ENCODE data around the gene ZBTB20.
"Not testable (repeated sequence)": the region's sequence is repeated elsewhere in the genome, so short reads cannot be mapped to it uniquely, and the experiment has no call there.

Gene ZBTB20

DNA sequence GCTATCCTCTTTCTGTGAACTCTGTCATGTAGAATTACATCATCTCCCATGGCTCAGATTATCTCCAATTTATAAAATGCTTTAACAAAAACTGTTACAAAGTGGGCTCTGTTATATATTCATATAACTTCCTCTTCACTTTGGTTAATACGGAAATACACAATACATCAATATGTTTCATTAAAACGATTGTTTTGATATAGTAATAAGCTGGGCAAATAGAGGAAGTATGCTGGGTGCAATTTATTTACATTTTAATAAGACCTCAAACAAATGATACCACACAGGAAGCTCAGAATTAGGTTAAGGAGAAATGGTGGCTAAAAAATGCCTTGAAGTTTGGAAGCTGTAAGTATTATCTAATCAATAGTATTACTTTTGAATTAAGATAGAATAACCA, 331.0 kb downstream of the ZBTB20 start:
- no peak for DNase-seq

DNA sequence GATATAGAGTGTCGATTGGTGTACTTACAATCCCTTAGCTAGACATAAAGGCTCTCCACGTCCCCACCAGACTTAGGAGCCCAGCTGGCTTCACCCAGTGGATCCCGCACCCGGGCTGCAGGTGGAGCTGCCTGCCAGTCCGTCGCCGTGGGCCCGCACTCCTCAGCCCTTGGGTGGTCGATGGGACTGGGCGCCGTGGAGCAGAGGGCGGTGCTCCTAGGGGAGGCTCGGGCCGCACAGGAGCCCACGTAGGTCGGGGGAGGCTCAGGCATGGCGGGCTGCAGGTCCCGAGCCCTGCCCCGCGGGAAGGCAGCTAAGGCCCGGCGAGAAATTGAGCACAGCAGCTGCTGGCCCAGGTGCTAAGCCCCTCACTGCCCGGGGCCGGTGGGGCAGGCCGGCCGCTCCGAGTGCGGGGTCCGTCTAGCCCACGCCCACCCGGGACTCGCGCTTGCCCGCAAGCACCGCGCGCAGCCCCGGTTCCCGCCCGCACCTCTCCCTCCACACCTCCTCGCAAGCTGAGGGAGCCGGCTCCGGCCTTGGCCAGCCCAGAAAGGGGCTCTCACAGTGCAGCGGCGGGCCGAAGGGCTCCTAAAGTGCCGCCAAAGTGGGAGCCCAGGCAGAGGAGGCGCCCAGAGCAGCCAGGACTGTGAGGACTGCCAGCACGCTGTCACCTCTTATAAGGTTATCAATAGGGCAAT, 334.4 kb downstream of the ZBTB20 start:
- DNase-seq, result not testable (repeated sequence)

GRCh38 chr3:114809668-114810413, 337.2 kb downstream of the ZBTB20 start:
- DNase-seq, result no peak

GRCh38 chr3:114804099-114804498, 343.0 kb downstream of the ZBTB20 start:
- no peak for DNase-seq

DNA sequence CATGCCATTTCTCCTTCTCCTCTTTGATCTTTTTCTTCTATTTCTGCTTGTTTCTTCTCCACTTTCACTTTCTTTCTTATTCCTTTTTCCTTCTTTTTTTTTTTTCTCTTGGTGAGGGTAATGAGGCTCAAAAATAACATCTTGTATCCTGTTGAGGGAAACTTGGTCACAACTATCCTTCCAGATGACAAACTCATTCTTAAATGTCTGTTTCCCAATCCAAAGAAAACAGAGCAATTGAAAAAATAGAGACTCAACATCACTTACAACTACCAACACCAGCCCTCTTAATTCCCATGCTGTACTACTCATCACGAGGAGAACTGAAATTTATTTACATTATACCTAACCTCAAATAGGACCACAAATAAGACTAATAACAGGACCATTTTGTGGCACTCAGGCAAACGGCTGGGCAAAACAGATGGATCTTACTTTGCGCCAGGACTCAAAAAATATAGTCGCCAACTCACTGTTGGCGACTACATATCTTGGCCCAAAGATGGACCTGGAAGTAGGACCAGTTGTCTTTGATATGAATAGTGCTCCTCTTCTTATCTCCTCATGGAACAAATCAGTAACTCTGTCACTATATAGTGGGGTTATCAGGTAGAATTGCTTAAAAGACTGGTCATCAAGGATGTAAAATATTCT, 343.9 kb downstream of the ZBTB20 start:
- DNase-seq, result no peak

- no peak for DNase-seq
These were observed 346.6 kb downstream of the ZBTB20 start for GRCh38 chr3:114800272-114801031.

DNA sequence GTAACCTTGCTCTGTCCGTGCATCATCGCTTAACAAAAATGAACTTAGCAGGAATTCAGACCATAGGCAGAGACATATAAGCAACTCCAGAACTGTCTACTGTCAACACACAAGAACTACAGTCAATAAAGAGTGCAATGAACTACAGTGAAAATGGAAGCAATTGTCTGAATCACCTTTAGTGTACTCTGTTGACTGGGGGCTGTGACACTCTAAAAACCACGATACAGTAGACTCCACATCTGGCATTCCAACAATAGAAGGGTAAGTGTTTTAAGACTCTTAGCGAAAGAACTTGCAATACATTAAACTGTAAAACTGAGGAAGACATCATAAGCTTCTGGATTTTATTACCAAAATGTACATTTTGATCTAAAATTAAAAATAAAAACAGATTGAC, 347.3 kb downstream of the ZBTB20 start:
- DNase-seq, result no peak

- DNase-seq, result no peak
These were observed 350.3 kb downstream of the ZBTB20 start for GRCh38 chr3:114796796-114797195.

DNA sequence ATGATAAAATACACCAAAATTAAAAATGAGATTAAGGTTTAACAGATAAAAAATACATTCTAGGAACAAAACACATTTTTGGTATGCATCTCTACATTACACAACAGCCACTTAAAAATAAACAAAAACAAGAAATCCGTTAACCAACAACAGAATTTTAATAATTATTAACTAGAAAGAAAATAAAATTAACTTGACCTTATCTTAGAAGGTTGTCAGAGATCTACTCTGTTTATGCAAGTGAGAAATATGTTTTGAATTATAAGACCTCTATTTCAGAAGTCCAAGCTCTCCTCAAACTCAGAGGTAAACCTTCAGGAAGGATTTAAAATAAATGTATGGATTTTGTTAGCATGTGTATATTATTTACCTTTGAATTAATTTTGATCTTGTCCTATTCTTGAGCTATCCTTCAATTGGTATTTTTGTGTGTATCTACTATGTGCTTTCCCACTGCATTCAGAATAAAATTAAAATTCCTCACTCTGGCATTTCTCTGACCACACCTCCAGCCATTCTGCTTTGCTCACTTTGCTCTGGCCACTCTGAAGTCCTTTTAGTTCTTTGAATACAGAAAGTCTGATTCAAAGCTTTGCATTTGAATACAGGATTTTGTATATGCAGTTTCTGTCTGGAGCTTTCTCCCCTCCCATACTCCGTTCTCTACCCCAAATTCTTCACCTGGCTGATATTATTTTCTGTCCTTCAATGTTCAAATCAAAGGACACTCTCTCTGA, 352.0 kb downstream of the ZBTB20 start:
- DNase-seq, result no peak

- DNase-seq, result no peak
These were observed 354.7 kb downstream of the ZBTB20 start for GRCh38 chr3:114792159-114792918.

- no peak for DNase-seq
These were observed 356.3 kb downstream of the ZBTB20 start for GRCh38 chr3:114790752-114791151.

GRCh38 chr3:114789803-114790202, 357.3 kb downstream of the ZBTB20 start:
- no peak for DNase-seq

DNA sequence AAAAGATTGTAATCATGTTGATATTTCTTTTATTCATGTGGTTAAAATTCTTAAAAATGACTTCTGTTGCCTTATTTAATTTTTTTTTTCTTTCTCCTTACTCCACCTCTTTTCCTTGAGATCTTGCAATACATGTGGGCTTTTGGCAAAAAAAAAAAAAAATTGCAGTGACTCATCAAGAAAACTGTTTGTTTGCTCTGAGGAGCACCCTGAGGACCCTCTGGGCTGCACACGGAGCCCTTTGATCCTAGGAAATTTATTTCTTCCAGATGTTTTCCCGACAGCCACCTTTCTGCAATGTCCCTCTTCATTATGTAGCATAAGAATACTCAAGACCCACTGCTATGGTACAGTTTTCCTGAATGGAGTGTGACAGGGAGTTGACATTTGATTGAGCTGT, 371.7 kb downstream of the ZBTB20 start:
- DNase-seq, result no peak

- DNase-seq, result no peak
These were observed 376.2 kb downstream of the ZBTB20 start for GRCh38 chr3:114770874-114771273.

GRCh38 chr3:114764056-114764492, 383.0 kb downstream of the ZBTB20 start:
- no peak for DNase-seq

DNA sequence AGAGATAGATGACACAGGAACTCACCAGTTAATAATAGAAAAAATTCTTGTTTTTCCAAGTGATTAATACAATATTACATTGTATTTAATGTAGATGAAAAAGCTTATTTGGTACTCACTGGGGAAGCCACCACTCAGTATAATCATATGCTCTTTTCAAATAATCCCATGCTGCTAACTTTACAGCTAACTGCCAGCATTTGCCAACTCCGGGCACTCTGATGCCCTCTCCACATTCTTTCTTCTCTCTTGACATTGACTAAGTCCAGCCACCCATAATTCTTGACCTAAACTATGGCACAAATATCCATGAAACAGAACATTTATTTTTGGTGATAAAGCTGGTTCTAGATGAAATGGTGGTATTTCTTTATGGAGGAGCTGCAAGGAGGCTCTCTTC, 384.9 kb downstream of the ZBTB20 start:
- no peak for DNase-seq

DNA sequence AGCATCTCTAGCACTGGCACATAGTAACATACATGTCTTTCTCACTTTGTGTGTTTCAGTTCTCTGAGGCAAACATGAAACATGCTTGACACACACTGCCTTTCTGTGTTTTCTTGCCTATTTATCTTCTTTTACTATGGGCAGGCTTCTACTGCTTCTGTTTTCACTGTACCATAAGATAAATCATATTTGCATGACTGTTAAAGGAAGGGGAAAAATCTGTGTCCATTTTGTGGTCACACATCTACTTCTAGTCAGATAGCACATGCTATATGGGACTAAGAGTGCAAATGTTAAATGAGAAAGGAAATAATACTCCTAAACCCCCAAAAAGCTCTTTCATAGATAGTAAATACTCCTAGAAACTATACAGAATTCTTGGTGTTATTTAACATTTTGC, 386.4 kb downstream of the ZBTB20 start:
- DNase-seq, result no peak

DNA sequence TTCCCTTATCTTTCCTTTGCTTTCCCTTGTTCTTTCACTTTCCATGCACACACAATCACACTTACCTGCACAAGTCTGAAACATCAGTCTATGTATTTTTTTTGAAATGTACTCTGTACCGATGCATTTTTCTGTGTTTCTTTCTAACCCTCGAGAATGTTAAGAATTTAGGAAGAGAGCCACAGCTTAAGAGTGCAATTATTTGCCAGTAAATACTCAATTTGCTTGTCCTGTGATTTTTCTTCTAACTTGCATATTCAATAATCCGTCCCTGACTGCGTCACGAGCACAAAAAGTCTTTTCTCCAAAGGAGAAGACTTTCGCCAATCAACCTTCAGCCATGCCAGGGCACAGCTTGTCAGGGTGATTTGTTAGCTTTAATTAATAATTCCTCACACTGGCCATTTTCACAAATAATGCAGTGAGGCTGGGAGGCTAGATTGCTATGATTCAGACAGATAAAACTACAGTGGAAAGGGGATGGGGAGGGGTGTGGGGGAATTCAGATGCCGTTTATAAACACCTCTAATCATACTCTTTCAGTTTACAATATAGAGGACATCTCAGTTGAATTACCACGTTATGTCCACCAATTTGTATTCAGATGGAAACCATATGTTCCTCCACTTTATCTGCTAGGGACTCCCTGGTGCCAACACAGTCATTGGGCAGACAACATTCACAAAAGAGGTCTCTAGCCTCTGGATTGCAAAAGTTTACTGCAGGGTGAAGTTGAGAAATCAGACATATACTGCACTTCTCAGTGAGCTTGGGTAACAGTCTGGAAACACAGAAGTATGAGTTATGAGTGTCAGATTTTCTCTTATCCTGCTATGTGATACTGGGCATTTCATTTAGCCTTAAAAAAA, 388.0 kb downstream of the ZBTB20 start:
- no peak for DNase-seq

DNA sequence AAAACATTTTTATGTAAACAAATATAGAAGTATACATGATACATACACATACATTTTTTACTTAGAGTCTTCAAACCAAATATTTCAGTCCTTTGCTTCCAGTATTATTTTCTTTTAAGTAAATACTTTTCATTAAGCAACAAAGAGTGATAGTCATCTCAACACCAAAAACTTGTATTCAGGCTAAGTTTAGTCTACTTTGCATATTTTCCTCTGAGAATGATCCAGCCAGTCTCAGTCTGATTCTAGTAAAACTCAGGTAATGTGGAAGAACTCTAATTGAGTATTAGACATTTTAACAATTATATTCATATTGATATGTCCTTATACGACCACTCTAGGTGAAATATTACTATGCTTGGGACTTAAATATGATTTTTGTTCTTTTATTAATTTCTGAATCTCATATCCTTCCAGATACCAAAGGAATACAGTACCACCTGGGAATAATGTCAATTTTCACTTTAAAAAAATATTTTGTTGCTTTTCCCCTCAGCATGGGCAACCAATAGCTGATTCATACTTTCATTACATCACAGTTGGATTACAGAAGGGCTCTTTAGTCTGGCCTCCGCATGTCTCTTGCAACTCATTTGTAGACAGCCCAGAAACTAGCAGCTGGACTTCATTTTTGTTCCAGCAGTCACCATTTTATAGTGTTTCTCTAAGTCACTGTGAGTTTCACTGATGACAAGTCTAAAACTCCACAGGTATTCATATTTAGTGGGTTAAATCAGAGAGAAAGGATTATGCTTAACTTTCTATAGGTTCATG, 390.4 kb downstream of the ZBTB20 start:
- DNase-seq, result no peak

GRCh38 chr3:114746502-114746901, 400.6 kb downstream of the ZBTB20 start:
- no peak for DNase-seq
